A673 (cell line): ENCODE measurements around the gene TENM3. TPM values are rescaled to one million over a fixed set of nuclear protein-coding genes. Genes with fewer than 3 reads are reported as not detected.

Experiments used
- BruUV-seq: library from RNA; stranded (reverse); fragments of 400-500 nt; replicated peaks from 2 replicates; lab custom pipeline; 2021; lab: Mats Ljungman, UMichigan
- CTCF ChIA-PET: fragments of 300-600 bp; sonication (Branson Sonifier 250); formaldehyde crosslinking; loops from one replicate; lab custom pipeline; 2022; ENCODE audit warnings: antibody characterized with exemption; lab: Charles Lee
- POLR2A ChIA-PET: fragments of 300-600 bp; sonication (Branson Sonifier 250); formaldehyde crosslinking; loops from one replicate; lab custom pipeline; 2022; ENCODE audit warnings: antibody characterized with exemption; ENCODE audit not compliant: low non-redundant PET; lab: Charles Lee
- DNase-seq: peaks from one replicate; pipeline ENCODE4 v3.0.0-alpha.2; 2015; ENCODE audit warnings: low spot score
- H3K27ac ChIP-seq: fragments of 200-600 bp; sonication (generic); 2 replicates; pipeline ENCODE4 v1.5.1; 2016; ENCODE audit warnings: mixed run types, low read depth, mild to moderate bottlenecking, mixed read lengths, antibody characterized with exemption, low read length; ENCODE audit not compliant: poor library complexity, severe bottlenecking
- H3K27me3 ChIP-seq: fragments of 200-600 bp; sonication (generic); replicated peaks from 2 replicates; pipeline ENCODE4 v1.6.1; 2017; ENCODE audit warnings: mixed run types, low read depth, mild to moderate bottlenecking, mixed read lengths, antibody characterized with exemption, low read length; ENCODE audit not compliant: insufficient read depth, poor library complexity
- H3K36me3 ChIP-seq: fragments of 200-600 bp; sonication (generic); 2 replicates; pipeline ENCODE4 v1.6.1; 2016; ENCODE audit warnings: mixed run types, mild to moderate bottlenecking, mixed read lengths, antibody characterized with exemption, low read length; ENCODE audit not compliant: insufficient read depth, poor library complexity, severe bottlenecking
- H3K4me1 ChIP-seq: fragments of 200-600 bp; sonication (generic); 2 replicates; pipeline ENCODE4 v1.6.1; 2017; ENCODE audit warnings: mixed run types, mild to moderate bottlenecking, mixed read lengths, antibody characterized with exemption, low read length; ENCODE audit not compliant: insufficient read depth, poor library complexity, severe bottlenecking
- H3K4me3 ChIP-seq: fragments of 200-600 bp; sonication (generic); 2 replicates; pipeline ENCODE4 v1.5.1; 2016; ENCODE audit warnings: low read depth, mixed run types, mild to moderate bottlenecking, mixed read lengths, low read length; ENCODE audit not compliant: poor library complexity, severe bottlenecking
- H3K9me3 ChIP-seq: fragments of 200-600 bp; sonication (generic); 2 replicates; pipeline ENCODE4 v1.6.1; 2016; ENCODE audit warnings: mixed run types, low read depth, mild to moderate bottlenecking, mixed read lengths, antibody characterized with exemption, low read length; ENCODE audit not compliant: poor library complexity, severe bottlenecking
- EZH2 ChIP-seq: fragments of 200-600 bp; sonication (generic); IDR thresholded peaks from 2 replicates; pipeline ENCODE4 v1.6.1; 2017; ENCODE audit warnings: borderline replicate concordance, low read depth, mild to moderate bottlenecking, mixed read lengths, antibody characterized with exemption, low read length; ENCODE audit not compliant: poor library complexity, severe bottlenecking
- intact Hi-C: fragments of 100-400 bp; cut with micrococcal nuclease; formaldehyde crosslinking; loops from one replicate; pipeline ENCODE4 v1.10.0; 2022; ENCODE audit not compliant: unreplicated experiment
- total RNA-seq: library from RNA; stranded (reverse); gene quantifications from 2 replicates; pipeline ENCODE4 v1.2.3, GENCODE V29; 2021
- TF ChIP-seq, protein P1 (sequence below): fragments of 300-800, 200-600 bp; sonication (generic); conservative IDR thresholded peaks from 2 replicates; pipeline ENCODE4 v1.5.1; 2017; ENCODE audit warnings: low read depth, mild to moderate bottlenecking, antibody characterized with exemption, low read length, moderate library complexity, mixed read lengths

Gene TENM3
- total RNA-seq, 1 experiment from 2014 or later: 26.4 TPM

DNA sequence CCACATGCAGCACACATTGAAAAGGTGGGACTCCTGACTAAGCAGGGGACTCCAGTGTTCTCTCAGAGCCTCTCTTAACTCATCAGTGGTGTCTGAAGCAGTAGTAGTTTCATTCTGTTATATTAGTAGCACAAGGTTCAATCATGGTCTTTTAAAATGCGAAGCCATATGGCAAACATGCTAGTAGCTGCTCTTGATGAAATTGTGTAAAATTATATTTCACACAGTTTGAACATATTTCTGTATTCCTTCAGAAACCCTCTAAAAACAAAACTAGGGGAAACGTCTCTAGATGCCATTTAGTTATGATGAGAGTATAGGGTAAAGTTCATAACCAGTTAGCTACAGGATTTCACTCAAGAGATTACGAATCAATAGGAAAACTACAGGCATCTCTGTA is 497.1 kb downstream of the TENM3 start:
- BruUV-seq: no TSS peak

DNA sequence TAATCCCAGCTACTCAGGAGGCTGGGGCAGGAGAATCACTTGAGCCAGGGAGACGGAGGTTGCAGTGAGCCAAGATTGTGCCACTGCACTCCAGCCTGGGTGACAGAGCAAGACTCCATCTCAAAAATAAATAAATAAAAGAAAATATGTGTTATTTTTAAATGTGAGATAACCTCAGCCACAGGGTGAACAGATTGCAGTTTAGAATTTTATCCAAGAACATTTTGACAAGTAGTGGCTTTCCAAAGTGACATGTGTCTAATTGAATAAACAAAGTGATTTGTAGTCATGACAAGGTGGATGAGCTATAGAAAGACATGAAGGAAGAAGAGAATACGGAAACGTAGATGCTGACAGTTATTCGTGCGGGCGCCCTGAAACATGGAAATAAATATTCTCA is 497.9 kb downstream of the TENM3 start:
- intact Hi-C loops: no loop called here
- Histone ChIP-seq H3K27ac (no peak overlapping the region), H3K36me3 (no peaks in the 10 kb centered on the region), H3K4me3 (no peak overlapping the region), H3K4me1 (no peaks in the 10 kb centered on the region), H3K27me3 (no peaks in the 10 kb centered on the region), H3K9me3 (peaks cover 3% of the 10 kb centered on the region)
- no TSS peak for BruUV-seq
- ChIA-PET POLR2A (no interaction called here), CTCF (no interaction called here)
- DNase-seq: no peak
- no peak for TF ChIP-seq EZH2
- TF ChIP-seq, protein P1, sequence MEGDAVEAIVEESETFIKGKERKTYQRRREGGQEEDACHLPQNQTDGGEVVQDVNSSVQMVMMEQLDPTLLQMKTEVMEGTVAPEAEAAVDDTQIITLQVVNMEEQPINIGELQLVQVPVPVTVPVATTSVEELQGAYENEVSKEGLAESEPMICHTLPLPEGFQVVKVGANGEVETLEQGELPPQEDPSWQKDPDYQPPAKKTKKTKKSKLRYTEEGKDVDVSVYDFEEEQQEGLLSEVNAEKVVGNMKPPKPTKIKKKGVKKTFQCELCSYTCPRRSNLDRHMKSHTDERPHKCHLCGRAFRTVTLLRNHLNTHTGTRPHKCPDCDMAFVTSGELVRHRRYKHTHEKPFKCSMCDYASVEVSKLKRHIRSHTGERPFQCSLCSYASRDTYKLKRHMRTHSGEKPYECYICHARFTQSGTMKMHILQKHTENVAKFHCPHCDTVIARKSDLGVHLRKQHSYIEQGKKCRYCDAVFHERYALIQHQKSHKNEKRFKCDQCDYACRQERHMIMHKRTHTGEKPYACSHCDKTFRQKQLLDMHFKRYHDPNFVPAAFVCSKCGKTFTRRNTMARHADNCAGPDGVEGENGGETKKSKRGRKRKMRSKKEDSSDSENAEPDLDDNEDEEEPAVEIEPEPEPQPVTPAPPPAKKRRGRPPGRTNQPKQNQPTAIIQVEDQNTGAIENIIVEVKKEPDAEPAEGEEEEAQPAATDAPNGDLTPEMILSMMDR: no peak

More for the DNA sequence above, 497.1 kb downstream of the TENM3 start:
- ChIA-PET CTCF (no interaction called here), POLR2A (no interaction called here)
- no peaks in the 10 kb centered on the region for H3K27me3 ChIP-seq
- H3K36me3 ChIP-seq: no peaks in the 10 kb centered on the region
- H3K27ac ChIP-seq: no peak overlapping the region
- no peak overlapping the region for H3K4me3 ChIP-seq
- no peak for DNase-seq
- no peaks in the 10 kb centered on the region for H3K9me3 ChIP-seq
- H3K4me1 ChIP-seq: no peaks in the 10 kb centered on the region
- no peak for TF ChIP-seq EZH2
- TF ChIP-seq, protein P1: no peak
- intact Hi-C loops: no loop called here

DNA sequence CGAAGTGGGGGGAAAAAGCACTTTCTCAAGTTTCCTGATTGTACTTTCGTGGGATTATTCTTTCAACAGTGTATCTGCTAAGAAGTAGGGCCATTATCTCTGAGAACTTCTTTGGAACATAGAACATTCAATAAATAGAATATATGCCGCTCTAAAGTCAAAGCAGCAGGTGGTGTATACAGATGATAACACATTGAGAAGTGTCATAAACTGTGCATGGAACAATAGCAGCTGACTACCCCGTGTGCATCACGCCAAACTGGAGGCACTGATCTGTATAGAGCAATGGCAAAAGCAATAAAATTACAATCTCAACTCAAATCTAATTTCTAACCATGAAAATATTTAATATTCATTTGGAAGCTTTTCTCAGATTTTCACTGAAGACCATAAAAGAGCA is 498.7 kb downstream of the TENM3 start:
- H3K27ac ChIP-seq: no peak overlapping the region
- no peak for TF ChIP-seq EZH2
- TF ChIP-seq, protein P1: no peak
- ChIA-PET POLR2A (no interaction called here), CTCF (no interaction called here)
- H3K36me3 ChIP-seq: no peaks in the 10 kb centered on the region
- H3K9me3 ChIP-seq: peaks cover 5% of the 10 kb centered on the region
- no peak for DNase-seq
- no peaks in the 10 kb centered on the region for H3K4me1 ChIP-seq
- intact Hi-C loops: no loop called here
- H3K27me3 ChIP-seq: no peaks in the 10 kb centered on the region
- BruUV-seq: no TSS peak
- no peak overlapping the region for H3K4me3 ChIP-seq
